Caco-2 (cell line): ENCODE measurements around the gene FNDC3B. TPM values are rescaled to one million over a fixed set of nuclear protein-coding genes. Genes with fewer than 3 reads are reported as not detected.

Experiments used
- BruUV-seq: library from RNA; stranded (reverse); fragments of 400-500 nt; replicated peaks from 2 replicates; lab custom pipeline; 2021; lab: Mats Ljungman, UMichigan
- CTCF ChIA-PET: fragments of 300-600 bp; sonication (Branson Sonifier 250); formaldehyde crosslinking; loops from one replicate; lab custom pipeline; 2022; ENCODE audit warnings: antibody characterized with exemption; lab: Charles Lee
- POLR2A ChIA-PET: fragments of 300-600 bp; sonication (Branson Sonifier 250); formaldehyde crosslinking; loops from one replicate; lab custom pipeline; 2022; ENCODE audit warnings: antibody characterized with exemption; lab: Charles Lee
- DNase-seq, 2 experiments: peaks; one replicate each; pipeline versions ENCODE4 v3.0.0 to v3.0.0-alpha.2; 2020 to 2022
- H3K27me3 ChIP-seq: replicated peaks from 2 replicates; pipeline ENCODE4 v1.6.0; 2011; ENCODE audit warnings: low read length; ENCODE audit not compliant: control insufficient read depth, insufficient read depth
- H3K36me3 ChIP-seq: 2 replicates; pipeline ENCODE4 v1.5.1; 2011; ENCODE audit warnings: low read length; ENCODE audit not compliant: control insufficient read depth, insufficient read depth
- H3K4me1 ChIP-seq: fragments of 250-450 bp; sonication (Bioruptor Pico); 2 replicates; pipeline ENCODE4 v1.5.1; 2020; ENCODE audit warnings: mild to moderate bottlenecking
- H3K4me3 ChIP-seq: 2 replicates; pipeline ENCODE4 v1.5.1; 2011; ENCODE audit warnings: low read depth, mild to moderate bottlenecking, control low read depth, low read length
- H3K9me3 ChIP-seq: fragments of 250-450 bp; sonication (Bioruptor Pico); 2 replicates; pipeline ENCODE4 v1.5.1; 2020; ENCODE audit warnings: mild to moderate bottlenecking, moderate library complexity
- H3K27ac Mint-ChIP-seq: one replicate; pipeline ENCODE4 v1.8.0; 2022; ENCODE audit warnings: mixed read lengths; ENCODE audit not compliant: unreplicated experiment
- H3K27me3 Mint-ChIP-seq: one replicate; pipeline ENCODE4 v1.8.0; 2022; ENCODE audit warnings: mixed read lengths; ENCODE audit not compliant: insufficient read depth, unreplicated experiment
- H3K36me3 Mint-ChIP-seq: one replicate; pipeline ENCODE4 v1.8.0; 2022; ENCODE audit warnings: mild to moderate bottlenecking, mixed read lengths; ENCODE audit not compliant: insufficient read depth, unreplicated experiment
- H3K4me1 Mint-ChIP-seq: one replicate; pipeline ENCODE4 v1.8.0; 2022; ENCODE audit warnings: low read depth, mixed read lengths; ENCODE audit not compliant: unreplicated experiment
- H3K4me3 Mint-ChIP-seq: one replicate; pipeline ENCODE4 v1.8.0; 2022; ENCODE audit warnings: mild to moderate bottlenecking, moderate library complexity, mixed read lengths; ENCODE audit not compliant: unreplicated experiment
- H3K9me3 Mint-ChIP-seq: one replicate; pipeline ENCODE4 v1.8.0; 2022; ENCODE audit warnings: mixed read lengths; ENCODE audit not compliant: unreplicated experiment
- intact Hi-C: fragments of 100-400 bp; cut with micrococcal nuclease; formaldehyde crosslinking; loops from one replicate; pipeline ENCODE4 v1.10.0; 2022; ENCODE audit not compliant: unreplicated experiment
- total RNA-seq: library from RNA; stranded (reverse); gene quantifications from 2 replicates; pipeline ENCODE4 v1.2.3, GENCODE V29; 2022
- TF ChIP-seq, protein P1 (sequence below), 2 experiments: fragments of 200-600 bp in 1 of 2; IDR thresholded peaks; 1 replicate in 1 of 2; 2 replicates in 1 of 2; pipeline versions ENCODE4 v1.5.1 to v1.8.0; 2011 to 2022; ENCODE audit warnings: antibody characterized with exemption in 1 of 2, control low read depth in 1 of 2, inconsistent platforms in 1 of 2, low read depth in 1 of 2, low read length in 1 of 2, mild to moderate bottlenecking in 1 of 2, moderate library complexity in 1 of 2; ENCODE audit not compliant: insufficient read depth in 1 of 2, severe bottlenecking in 1 of 2, unreplicated experiment in 1 of 2

Gene FNDC3B
- total RNA-seq, 1 experiment from 2014 or later, result 59.8 TPM

GRCh38 chr3:172329070-172329469 lies 289.7 kb downstream of the FNDC3B start:
- POLR2A ChIA-PET, result no interaction called here

GRCh38 chr3:172330413-172330812 lies 291.0 kb downstream of the FNDC3B start:
- Mint-ChIP-seq H3K27me3 (no peaks in the 10 kb centered on the region), H3K36me3 (peaks cover 83% of the 10 kb centered on the region), H3K9me3 (no peaks in the 10 kb centered on the region), H3K4me3 (no peak overlapping the region), H3K4me1 (no peaks in the 10 kb centered on the region), H3K27ac (no peak overlapping the region)
- BruUV-seq, result no TSS peak
- intact Hi-C loops, result no loop called here
- Histone ChIP-seq H3K9me3 (no peaks in the 10 kb centered on the region), H3K4me3 (no peak overlapping the region), H3K27me3 (no peaks in the 10 kb centered on the region), H3K36me3 (peaks cover 3% of the 10 kb centered on the region; the same call in 1 of the 2 replicates), H3K4me1 (no peaks in the 10 kb centered on the region)
- ChIA-PET POLR2A (no interaction called here), CTCF (no interaction called here)
- DNase-seq, result no peak
- TF ChIP-seq, protein P1, sequence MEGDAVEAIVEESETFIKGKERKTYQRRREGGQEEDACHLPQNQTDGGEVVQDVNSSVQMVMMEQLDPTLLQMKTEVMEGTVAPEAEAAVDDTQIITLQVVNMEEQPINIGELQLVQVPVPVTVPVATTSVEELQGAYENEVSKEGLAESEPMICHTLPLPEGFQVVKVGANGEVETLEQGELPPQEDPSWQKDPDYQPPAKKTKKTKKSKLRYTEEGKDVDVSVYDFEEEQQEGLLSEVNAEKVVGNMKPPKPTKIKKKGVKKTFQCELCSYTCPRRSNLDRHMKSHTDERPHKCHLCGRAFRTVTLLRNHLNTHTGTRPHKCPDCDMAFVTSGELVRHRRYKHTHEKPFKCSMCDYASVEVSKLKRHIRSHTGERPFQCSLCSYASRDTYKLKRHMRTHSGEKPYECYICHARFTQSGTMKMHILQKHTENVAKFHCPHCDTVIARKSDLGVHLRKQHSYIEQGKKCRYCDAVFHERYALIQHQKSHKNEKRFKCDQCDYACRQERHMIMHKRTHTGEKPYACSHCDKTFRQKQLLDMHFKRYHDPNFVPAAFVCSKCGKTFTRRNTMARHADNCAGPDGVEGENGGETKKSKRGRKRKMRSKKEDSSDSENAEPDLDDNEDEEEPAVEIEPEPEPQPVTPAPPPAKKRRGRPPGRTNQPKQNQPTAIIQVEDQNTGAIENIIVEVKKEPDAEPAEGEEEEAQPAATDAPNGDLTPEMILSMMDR (IDR thresholded peaks at IDR 0.05; ENCODE audit: insufficient read depth in 1 of 2, low read depth in 1 of 2, low read length in 1 of 2, severe bottlenecking in 1 of 2, unreplicated experiment in 1 of 2), result no peak

More at GRCh38 chr3:172329070-172329469, 289.7 kb downstream of the FNDC3B start:
- peaks cover 3% of the 10 kb centered on the region; the same call in 1 of the 2 replicates for H3K36me3 ChIP-seq
- H3K4me3 ChIP-seq, result no peak overlapping the region
- H3K27me3 Mint-ChIP-seq, result no peaks in the 10 kb centered on the region
- H3K4me1 Mint-ChIP-seq, result peaks cover 4% of the 10 kb centered on the region
- H3K36me3 Mint-ChIP-seq, result peaks cover 89% of the 10 kb centered on the region
- no TSS peak for BruUV-seq
- no peak overlapping the region for H3K27ac Mint-ChIP-seq
- H3K27me3 ChIP-seq, result no peaks in the 10 kb centered on the region
- H3K4me3 Mint-ChIP-seq, result no peak overlapping the region
- intact Hi-C loops, result no loop called here
- TF ChIP-seq, protein P1 (IDR thresholded peaks at IDR 0.05; ENCODE audit: insufficient read depth in 1 of 2, low read depth in 1 of 2, low read length in 1 of 2, severe bottlenecking in 1 of 2, unreplicated experiment in 1 of 2), result peak in 1 of 2 experiments; percentile 19
- no peaks in the 10 kb centered on the region for H3K9me3 Mint-ChIP-seq
- H3K4me1 ChIP-seq, result no peaks in the 10 kb centered on the region
- DNase-seq, result no peak
- CTCF ChIA-PET, result no interaction called here
- H3K9me3 ChIP-seq, result no peaks in the 10 kb centered on the region

DNA sequence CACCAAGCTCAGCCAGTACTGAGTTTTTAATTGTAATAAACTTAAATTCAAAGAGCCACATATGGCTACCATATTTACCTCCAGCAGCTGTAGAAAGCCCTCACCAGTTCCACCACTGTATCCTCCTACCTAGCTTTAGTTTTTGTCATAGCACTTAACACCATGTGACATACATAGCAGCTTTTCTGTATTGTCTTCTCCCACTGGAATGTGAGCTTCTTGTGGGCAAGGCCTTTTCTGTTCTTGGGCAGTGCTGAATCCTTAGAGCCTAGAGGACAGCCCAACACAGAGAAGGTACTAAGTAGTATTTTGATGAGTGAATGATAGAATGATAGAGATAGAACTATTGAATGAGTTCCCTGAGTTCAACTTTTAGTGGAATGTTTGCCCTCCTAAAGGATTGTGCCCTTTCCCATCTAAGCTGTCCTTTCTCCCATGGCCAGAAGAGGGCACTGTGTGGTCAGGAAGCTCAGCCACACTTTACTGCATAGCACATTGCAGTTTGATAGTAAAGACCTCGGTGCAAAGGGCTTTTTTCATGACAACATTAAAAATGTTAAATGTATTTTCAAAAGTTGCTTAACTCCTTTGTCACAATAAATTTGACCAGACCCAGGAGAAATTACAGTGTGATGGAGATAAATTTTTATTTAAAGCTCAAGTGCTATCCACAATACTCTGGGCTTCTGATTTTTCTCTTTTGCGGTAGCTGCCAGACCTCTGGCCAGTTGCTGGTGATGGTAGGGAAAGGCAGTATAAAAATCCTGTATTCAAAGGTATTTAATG lies 293.1 kb downstream of the FNDC3B start:
- H3K4me3 ChIP-seq, result no peak overlapping the region
- no peaks in the 10 kb centered on the region for H3K9me3 ChIP-seq
- peaks cover 1% of the 10 kb centered on the region; the same call in 1 of the 2 replicates for H3K36me3 ChIP-seq
- H3K27me3 ChIP-seq, result no peaks in the 10 kb centered on the region
- TF ChIP-seq, protein P1 (IDR thresholded peaks at IDR 0.05; ENCODE audit: insufficient read depth in 1 of 2, low read depth in 1 of 2, low read length in 1 of 2, severe bottlenecking in 1 of 2, unreplicated experiment in 1 of 2), result peak; percentile 82 to 88
- H3K9me3 Mint-ChIP-seq, result no peaks in the 10 kb centered on the region
- H3K4me1 ChIP-seq, result no peaks in the 10 kb centered on the region
- ChIA-PET CTCF (interaction anchor here (0.5 to 1.6 kb wide), 16 partner anchors 9 to 692 kb away, joined by 3 to 29 read pairs (median 4); no protein-coding TSS in a partner anchor), POLR2A (no interaction called here)
- no peak overlapping the region for H3K27ac Mint-ChIP-seq
- no TSS peak for BruUV-seq
- no peak overlapping the region for H3K4me3 Mint-ChIP-seq
- DNase-seq, result peak; percentile 53 to 68
- H3K27me3 Mint-ChIP-seq, result no peaks in the 10 kb centered on the region
- H3K36me3 Mint-ChIP-seq, result peaks cover 79% of the 10 kb centered on the region
- no peaks in the 10 kb centered on the region for H3K4me1 Mint-ChIP-seq
- intact Hi-C loops, result loop anchor here (1.0 kb wide), 2 partner anchors 145 to 335 kb away; no protein-coding TSS in a partner anchor
